HG03139 (cell line): ENCODE data around the gene CAGE1.
"Not testable (repeated sequence)": the region's sequence is repeated elsewhere in the genome, so short reads cannot be mapped to it uniquely, and the experiment has no call there.

Source experiments
- ATAC-seq: cut with Tn5 transposase; IDR thresholded peaks from one replicate; pipeline ENCODE4 v1.9.1; 2021; ENCODE audit not compliant: unreplicated experiment

Gene CAGE1

DNA sequence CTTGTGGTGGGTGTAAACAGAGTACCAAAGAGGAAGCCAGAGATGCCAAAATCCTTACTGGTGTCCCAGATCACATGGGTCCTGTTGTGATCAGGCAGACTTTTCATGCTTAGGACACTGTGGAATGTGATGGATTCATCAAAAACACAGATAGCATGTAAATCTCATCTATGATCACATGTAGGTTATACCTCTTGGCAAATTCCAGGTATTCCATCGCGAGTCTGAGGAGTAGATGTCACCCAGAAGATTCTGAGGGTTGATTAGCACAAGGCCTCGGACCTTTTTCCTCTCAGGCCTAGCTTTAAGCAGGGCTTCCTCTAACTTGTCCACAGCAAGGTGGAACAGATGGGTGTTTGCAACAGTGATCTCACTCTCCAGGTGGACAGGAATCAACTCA lies 48.3 kb downstream of the CAGE1 start:
- no peak for ATAC-seq

DNA sequence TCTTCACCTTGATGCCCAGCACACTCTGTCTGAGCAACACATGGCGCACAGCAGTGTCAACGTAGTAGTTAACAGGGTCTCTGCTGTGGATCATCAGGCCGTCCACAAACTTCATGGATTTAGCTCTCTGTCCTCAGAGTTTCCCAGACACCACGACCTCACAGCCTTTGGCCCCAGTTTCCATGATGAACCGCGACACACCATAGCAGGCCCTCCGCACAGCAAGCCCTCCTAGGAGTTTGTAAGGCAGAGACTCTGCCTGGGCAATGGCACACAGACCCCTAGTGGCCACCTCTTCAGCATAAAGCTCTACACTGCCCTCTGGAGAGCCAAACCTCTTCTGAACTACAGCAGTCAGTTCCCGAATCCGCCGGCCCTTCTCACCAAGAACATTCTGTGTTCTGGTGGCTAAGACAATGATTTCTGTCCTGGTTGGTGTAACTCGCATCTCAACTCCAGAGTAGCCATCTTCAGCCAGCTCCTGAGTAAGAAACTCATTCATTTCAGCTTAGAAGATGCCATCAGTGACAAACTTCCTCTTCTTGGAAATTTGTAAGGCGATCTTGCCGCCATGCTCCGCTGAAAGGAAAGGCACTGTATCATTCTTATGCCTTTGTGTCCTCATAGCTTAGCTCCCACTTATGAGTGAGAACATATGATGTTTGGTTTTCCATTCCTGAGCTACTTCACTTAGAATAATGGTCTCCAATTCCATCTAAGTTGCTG lies 50.4 kb downstream of the CAGE1 start:
- not testable (repeated sequence) for ATAC-seq

DNA sequence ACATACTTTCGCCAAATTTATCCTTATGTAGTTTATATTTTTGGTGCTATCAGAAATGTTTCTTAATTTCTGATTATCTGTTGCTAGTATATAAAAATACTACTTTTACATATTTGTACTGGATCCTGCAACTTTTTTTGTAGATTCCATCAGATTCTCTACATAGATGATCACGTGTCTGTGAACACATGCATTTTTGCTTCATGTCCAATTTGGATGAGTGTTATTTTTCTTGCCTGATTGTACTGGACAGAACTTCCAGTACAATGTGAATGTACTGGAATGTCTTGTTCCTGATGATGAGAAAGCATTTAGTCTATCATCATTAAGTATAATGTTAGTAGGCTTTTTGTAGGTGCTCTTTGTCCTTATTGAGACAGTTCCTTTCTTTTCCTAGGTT lies 51.5 kb downstream of the CAGE1 start:
- no peak for ATAC-seq

- no peak for ATAC-seq
These were observed 54.0 kb downstream of the CAGE1 start for GRCh38 chr6:7335519-7335918.

- no peak for ATAC-seq
These were observed 54.9 kb downstream of the CAGE1 start for GRCh38 chr6:7334685-7335084.

DNA sequence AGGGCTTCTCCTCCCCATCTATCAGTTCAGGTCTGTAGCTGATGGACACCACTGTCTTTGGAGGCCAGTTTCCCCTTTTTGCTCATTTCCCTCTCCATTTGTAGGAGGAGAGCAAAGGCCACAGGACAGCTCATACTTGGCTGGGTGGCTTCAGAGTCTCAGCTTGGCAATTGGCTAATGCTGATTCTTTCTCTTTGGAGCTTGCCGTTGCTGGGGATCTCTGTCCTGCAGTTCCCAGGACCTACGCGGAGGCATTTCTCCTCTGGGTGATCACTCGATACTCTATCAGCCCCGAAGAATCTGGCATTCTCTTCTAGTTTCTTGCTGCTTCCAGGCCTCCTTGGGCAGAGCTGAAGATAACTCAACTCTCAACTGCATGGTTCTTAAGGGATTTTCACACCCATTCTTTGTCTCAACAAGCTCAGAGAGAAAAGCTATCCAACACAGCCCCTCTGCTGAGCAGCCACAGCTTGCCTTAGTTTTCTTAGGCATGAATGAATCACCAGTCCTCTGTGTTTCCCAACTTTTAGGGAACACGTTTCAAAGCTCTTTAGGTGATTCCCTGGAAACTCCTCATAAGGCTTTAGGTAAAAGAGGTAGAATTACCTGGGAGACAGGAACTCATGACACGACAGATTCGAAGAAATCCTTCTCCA lies 57.3 kb downstream of the CAGE1 start:
- ATAC-seq, result no peak

DNA sequence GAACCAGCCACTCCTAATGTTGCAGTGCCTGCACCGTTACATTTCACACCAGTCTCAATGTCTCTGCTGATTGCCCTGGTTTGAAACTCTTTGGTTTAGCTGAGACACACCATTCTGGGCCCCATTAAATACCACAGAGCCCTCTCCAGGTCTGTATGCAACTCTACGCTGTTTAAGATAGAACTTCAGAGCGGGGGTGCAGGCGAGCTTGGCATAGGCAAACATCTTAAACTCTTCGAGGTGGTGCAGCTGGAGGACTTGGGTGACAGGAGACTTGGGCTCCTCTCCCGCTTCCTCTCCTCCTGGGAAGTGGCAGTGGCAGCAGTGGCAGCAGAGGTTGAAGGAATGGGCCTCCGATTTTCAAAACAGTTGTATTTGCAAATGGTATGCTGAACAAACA lies 58.1 kb downstream of the CAGE1 start:
- no peak for ATAC-seq

- no peak for ATAC-seq
These were observed 61.3 kb downstream of the CAGE1 start for GRCh38 chr6:7328243-7328642.

DNA sequence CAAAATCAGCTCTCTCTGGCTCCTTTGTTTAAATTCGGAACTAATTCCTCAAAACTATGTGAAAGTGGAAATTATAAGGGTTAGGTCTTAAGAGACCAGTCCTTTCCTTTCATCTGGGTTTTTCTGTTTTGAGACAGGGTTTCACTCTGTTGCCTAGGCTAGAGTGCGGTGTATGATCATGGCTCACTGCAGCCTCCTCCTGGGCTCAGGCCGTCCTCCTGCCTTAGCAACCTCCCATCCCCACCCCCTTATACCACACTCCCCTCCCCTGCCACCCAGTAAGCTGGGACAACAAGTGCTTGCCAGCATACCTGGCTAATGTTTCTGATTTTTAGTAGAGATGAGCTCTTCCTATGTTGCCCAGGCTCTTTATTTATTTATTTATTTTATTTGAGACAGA lies 63.8 kb downstream of the CAGE1 start:
- ATAC-seq, result no peak

DNA sequence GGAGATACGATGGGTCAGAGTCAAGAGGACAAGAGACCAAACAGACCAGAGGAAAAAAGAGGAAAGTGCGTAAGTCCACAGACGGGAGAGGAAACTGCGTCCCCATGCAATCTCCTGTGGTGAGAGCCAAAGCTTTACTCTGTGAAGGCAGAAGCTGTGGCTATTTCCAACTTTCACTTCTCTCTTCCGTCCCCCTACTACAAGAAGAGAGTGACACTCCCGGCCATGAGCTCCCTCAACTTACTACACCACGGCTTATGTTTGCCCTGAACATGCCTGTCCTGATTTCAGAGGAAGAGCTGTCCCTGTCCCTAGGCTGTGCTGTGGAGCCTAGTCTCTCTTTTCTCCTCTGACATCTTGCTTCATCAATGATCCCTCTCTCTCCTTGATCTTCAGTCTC lies 65.0 kb downstream of the CAGE1 start:
- peak; percentile 88 for ATAC-seq

DNA sequence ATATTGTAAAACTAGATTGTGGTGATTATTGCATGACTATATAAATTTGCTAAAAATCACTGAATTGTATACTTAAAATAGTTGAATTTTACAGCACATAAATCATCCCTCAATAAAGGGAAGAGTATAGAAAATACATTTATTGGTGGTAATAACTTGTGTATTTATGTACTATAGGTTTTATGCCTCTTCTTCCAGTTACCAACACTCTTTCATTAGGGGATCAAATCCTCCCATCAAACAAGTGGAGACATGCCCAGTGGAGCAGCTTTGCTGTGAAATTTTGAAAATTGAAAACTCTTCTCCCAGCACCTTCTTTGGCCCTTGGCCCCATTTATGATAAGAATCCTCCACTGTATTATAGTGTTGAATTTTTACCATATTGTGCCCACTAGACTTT lies 66.5 kb downstream of the CAGE1 start:
- ATAC-seq, result no peak

GRCh38 chr6:7321866-7322265 lies 67.7 kb downstream of the CAGE1 start:
- not testable (repeated sequence) for ATAC-seq

DNA sequence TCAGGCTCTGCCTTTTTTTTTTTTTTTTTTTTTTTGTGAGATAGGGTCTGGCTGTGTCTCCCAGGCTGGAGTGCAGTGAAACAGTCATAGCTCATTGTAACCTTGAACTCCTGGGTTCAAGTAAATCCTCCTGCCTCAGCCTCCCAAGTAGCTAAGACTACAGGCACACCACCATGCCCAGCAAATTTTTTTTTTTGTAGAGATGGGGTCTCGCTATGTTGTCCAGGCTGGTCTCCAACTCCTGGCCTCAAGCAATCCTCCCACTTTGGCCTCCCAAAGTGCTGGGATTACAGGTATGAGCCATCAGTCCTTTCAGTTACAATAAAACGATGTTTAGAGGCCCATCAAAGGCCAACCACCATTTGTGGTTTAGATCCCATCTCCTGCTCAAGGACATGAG lies 70.1 kb downstream of the CAGE1 start:
- not testable (repeated sequence) for ATAC-seq

DNA sequence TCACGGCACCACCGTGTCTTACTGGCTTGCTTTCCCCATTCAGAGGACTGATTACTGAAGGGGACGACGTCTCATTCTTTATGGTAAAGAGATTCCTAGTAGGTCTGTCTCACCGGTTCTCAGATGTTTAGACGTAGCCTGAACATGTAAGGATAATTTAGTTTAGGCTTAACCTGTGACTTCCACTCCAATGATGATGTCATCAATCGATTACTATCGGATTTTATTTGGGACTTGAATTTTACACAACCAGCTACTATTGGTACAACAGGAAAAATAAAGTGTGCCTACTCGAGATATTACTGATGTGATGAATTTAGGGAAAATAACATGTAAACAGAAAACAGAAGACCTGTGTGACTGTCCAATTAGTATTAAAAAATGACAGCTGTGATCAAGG lies 72.0 kb downstream of the CAGE1 start:
- no peak for ATAC-seq

GRCh38 chr6:7316658-7317533 lies 72.6 kb downstream of the CAGE1 start:
- no peak for ATAC-seq

DNA sequence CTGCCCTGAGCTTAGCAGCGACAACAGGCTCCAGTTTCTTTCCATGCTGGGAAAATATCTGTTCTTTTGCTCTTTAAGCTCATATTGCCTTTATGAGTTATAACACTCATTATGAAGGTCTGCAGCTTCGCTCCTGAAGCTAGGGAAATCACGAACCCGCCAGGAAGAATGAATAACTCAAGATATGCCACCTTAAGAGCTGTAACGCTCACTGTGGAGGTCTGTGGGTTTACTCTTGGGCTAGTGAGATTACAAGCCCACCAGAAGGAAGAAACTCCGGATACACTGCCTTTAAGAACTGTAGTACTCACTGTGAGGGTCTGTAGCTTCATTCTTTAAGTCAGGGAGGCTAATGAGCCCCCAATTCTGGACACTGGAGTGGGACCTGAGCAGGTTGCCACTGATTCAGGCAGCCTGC lies 73.6 kb downstream of the CAGE1 start:
- no peak for ATAC-seq

GRCh38 chr6:7315087-7315947 lies 74.2 kb downstream of the CAGE1 start:
- not testable (repeated sequence) for ATAC-seq

DNA sequence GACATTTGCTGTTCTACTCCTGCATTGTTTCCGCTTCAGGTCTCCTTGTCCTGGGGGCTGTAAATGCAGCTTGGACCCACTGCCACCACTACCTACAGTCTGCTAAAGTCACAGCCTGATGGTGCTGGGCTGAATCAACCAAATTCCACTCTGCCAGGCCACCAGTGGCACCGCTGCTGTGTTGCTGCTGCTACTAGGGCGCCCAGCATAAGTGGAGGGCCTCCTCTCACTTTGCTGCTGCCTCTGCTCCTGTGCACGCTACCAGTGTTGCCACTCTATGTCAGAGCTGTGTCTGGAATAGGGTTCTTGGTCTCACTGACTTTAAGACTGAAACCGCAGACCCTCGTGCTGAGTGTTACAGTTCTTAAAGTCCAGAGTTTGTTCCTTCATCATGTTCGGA lies 75.1 kb downstream of the CAGE1 start:
- ATAC-seq, result no peak

DNA sequence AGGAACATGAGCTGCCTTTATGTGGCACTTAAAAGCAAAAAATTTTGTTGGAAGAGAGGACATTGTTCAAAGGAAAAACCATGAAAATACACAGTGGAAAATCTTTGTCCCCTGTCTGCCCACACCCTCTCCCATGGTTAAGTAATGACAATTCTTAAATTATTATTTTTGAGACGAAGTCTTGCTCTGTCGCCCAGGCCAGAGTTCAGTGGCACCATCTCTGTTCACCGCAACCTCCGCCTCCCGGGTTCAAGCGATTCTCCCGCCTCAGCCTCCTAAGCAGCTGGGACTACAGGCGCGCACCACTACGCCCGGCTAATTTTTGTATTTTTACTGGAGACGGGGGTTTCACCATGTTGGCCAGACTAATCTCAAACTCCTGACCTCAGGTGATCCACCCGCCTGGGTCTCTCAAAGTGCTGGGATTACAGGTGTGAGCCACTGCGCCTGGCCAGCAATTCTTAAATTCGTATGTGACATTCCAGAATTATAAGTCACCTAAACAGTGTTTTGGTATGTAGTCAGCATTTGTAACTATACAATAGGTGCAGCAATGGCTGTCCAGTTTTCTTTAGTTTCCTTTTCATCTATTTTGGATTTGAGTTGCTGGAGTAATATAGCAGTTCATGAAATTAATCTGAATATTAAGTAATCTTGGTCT lies 75.9 kb downstream of the CAGE1 start:
- no peak for ATAC-seq
